Neural cell (in vitro differentiated cells): ENCODE results near the gene DNM1. TPM values are rescaled to one million over a fixed set of nuclear protein-coding genes. Genes with fewer than 3 reads are reported as not detected.

Source experiments
- H2AFZ ChIP-seq: fragments of 200-600, 300-800 bp; sonication (generic), shearing (Covaris generic); 2 replicates; pipeline ENCODE4 v1.6.0; 2014; ENCODE audit warnings: low read depth, mild to moderate bottlenecking, antibody characterized with exemption, low read length, moderate library complexity
- H3F3A ChIP-seq: fragments of 200-600 bp; shearing (Covaris generic); 2 replicates; pipeline ENCODE4 v1.6.1; 2016; ENCODE audit warnings: mild to moderate bottlenecking, moderate library complexity, mixed read lengths, antibody characterized with exemption, low read length; ENCODE audit not compliant: insufficient read depth, poor library complexity, severe bottlenecking
- H3K27ac ChIP-seq: fragments of 200-600, 300-800 bp; sonication (generic), shearing (Covaris generic); 2 replicates; pipeline ENCODE4 v1.5.1; 2014; ENCODE audit warnings: mild to moderate bottlenecking, low read length, moderate library complexity
- H3K27me3 ChIP-seq: fragments of 300-800, 200-600 bp; sonication (generic), shearing (Covaris generic); 2 replicates; pipeline ENCODE4 v1.6.0; 2014; ENCODE audit warnings: mild to moderate bottlenecking, low read depth, low read length, moderate library complexity; ENCODE audit not compliant: insufficient read depth
- H3K36me3 ChIP-seq: fragments of 300-800, 200-600 bp; sonication (generic), shearing (Covaris generic); 2 replicates; pipeline ENCODE4 v1.5.1; 2014; ENCODE audit warnings: mild to moderate bottlenecking, antibody characterized with exemption, low read length, moderate library complexity; ENCODE audit not compliant: insufficient read depth
- H3K4me2 ChIP-seq: fragments of 300-800, 200-600 bp; sonication (generic), shearing (Covaris generic); 2 replicates; pipeline ENCODE4 v1.6.0; 2014; ENCODE audit warnings: mild to moderate bottlenecking, low read length
- H3K4me3 ChIP-seq: fragments of 300-800, 200-600 bp; sonication (generic), shearing (Covaris generic); 2 replicates; pipeline ENCODE4 v1.5.1; 2014; ENCODE audit warnings: mild to moderate bottlenecking, low read length, moderate library complexity
- H3K79me2 ChIP-seq: fragments of 200-600 bp; shearing (Covaris generic); replicated peaks from 2 replicates; pipeline ENCODE4 v1.6.0; 2014; ENCODE audit warnings: mild to moderate bottlenecking, low read length, moderate library complexity; ENCODE audit not compliant: insufficient read depth
- H3K9ac ChIP-seq: fragments of 300-800, 200-600 bp; sonication (generic), shearing (Covaris generic); 2 replicates; pipeline ENCODE4 v1.6.1; 2016; ENCODE audit warnings: mild to moderate bottlenecking, low read length, mixed read lengths
- H3K9me2 ChIP-seq: fragments of 200-600 bp; shearing (Covaris generic); 2 replicates; pipeline ENCODE4 v1.6.1; 2016; ENCODE audit warnings: mild to moderate bottlenecking, low read length, mixed read lengths; ENCODE audit not compliant: insufficient read depth
- H3K9me3 ChIP-seq: fragments of 200-600, 300-800 bp; sonication (generic), shearing (Covaris generic); 2 replicates; pipeline ENCODE4 v1.6.1; 2016; ENCODE audit warnings: mild to moderate bottlenecking, mixed run types, low read length, moderate library complexity, mixed read lengths
- H4K20me1 ChIP-seq: fragments of 200-600 bp; shearing (Covaris generic); 2 replicates; pipeline ENCODE4 v1.6.1; 2016; ENCODE audit warnings: mild to moderate bottlenecking, mixed run types; ENCODE audit not compliant: insufficient read depth
- CTCF ChIP-seq: fragments of 450-650 bp; IDR thresholded peaks from 2 replicates; pipeline ENCODE4 v1.5.1; 2014; ENCODE audit warnings: antibody characterized with exemption, mild to moderate bottlenecking, moderate library complexity; ENCODE audit not compliant: poor library complexity, severe bottlenecking
- EP300 ChIP-seq: fragments of 450-650 bp; conservative IDR thresholded peaks from 2 replicates; pipeline ENCODE4 v1.6.1; 2014; ENCODE audit warnings: antibody characterized with exemption, mild to moderate bottlenecking, moderate library complexity; ENCODE audit not compliant: poor library complexity, severe bottlenecking
- EZH2 ChIP-seq: fragments of 200-600, 300-800 bp; shearing (Covaris generic), sonication (generic); IDR thresholded peaks from 2 replicates; pipeline ENCODE4 v1.6.1; 2014; ENCODE audit warnings: antibody characterized with exemption, low read length, borderline replicate concordance, mild to moderate bottlenecking; ENCODE audit not compliant: insufficient read depth, poor library complexity, severe bottlenecking
- MXI1 ChIP-seq: fragments of 450-650 bp; conservative IDR thresholded peaks from 2 replicates; pipeline ENCODE4 v1.6.1; 2014; ENCODE audit warnings: antibody characterized with exemption, mild to moderate bottlenecking; ENCODE audit not compliant: poor library complexity, severe bottlenecking
- POLR2AphosphoS5 ChIP-seq: IDR thresholded peaks from 2 replicates; pipeline ENCODE4 v1.6.1; 2012
- RAD21 ChIP-seq: fragments of 450-650 bp; conservative IDR thresholded peaks from 2 replicates; pipeline ENCODE4 v1.6.1; 2014; ENCODE audit warnings: antibody characterized with exemption, mild to moderate bottlenecking, moderate library complexity
- REST ChIP-seq: IDR thresholded peaks from 2 replicates; pipeline ENCODE4 v1.6.1; 2012; ENCODE audit warnings: borderline replicate concordance
- SMC3 ChIP-seq: fragments of 450-650 bp; conservative IDR thresholded peaks from 2 replicates; pipeline ENCODE4 v1.6.1; 2014; ENCODE audit warnings: antibody characterized with exemption, mild to moderate bottlenecking, moderate library complexity; ENCODE audit not compliant: poor library complexity
- TAF1 ChIP-seq: IDR thresholded peaks from 2 replicates; pipeline ENCODE4 v1.6.1; 2012; ENCODE audit warnings: low read depth
- polyA plus RNA-seq: library from polyadenylated mRNA; depleted of rRNA; stranded (reverse); fragments of >200 nt; gene quantifications from 2 replicates; pipeline ENCODE4 v1.2.3, GENCODE V29; 2014

DNM1 gene
- polyA plus RNA-seq, 1 donor from 2014 or later, result 104 TPM

GRCh38 chr9:128259156-128259555 is 56.0 kb downstream of the DNM1 start:
- Histone ChIP-seq H3K4me3 (no peak overlapping the region), H4K20me1 (no peaks in the 10 kb centered on the region), H3K9ac (no peak overlapping the region), H3F3A (no peaks in the 10 kb centered on the region), H3K4me2 (no peak overlapping the region), H3K27ac (no peak overlapping the region), H3K79me2 (no peaks in the 10 kb centered on the region), H2AFZ (no peak overlapping the region), H3K36me3 (no peaks in the 10 kb centered on the region), H3K9me2 (no peaks in the 10 kb centered on the region), H3K9me3 (no peaks in the 10 kb centered on the region), H3K27me3 (no peaks in the 10 kb centered on the region)
- TF ChIP-seq POLR2AphosphoS5, result no peak
- no peak for TF ChIP-seq CTCF
- no peak for TF ChIP-seq EP300
- TF ChIP-seq TAF1, result no peak
- no peak for TF ChIP-seq MXI1
- TF ChIP-seq SMC3, result no peak
- no peak for TF ChIP-seq RAD21
- TF ChIP-seq REST, result no peak
- TF ChIP-seq EZH2, result no peak

- H3K9me3 ChIP-seq, result no peaks in the 10 kb centered on the region
- H3K27ac ChIP-seq, result no peak overlapping the region
- H3K9me2 ChIP-seq, result no peaks in the 10 kb centered on the region
- H3F3A ChIP-seq, result no peaks in the 10 kb centered on the region
- no peaks in the 10 kb centered on the region for H3K27me3 ChIP-seq
- H4K20me1 ChIP-seq, result no peaks in the 10 kb centered on the region
- H3K4me3 ChIP-seq, result no peak overlapping the region
- no peak for TF ChIP-seq TAF1
- no peak for TF ChIP-seq POLR2AphosphoS5
- no peak for TF ChIP-seq CTCF
- no peak for TF ChIP-seq RAD21
- no peak for TF ChIP-seq EP300
- TF ChIP-seq SMC3, result no peak
- H2AFZ ChIP-seq, result no peak overlapping the region
- H3K9ac ChIP-seq, result no peak overlapping the region
- no peaks in the 10 kb centered on the region for H3K79me2 ChIP-seq
- no peak overlapping the region for H3K4me2 ChIP-seq
- H3K36me3 ChIP-seq, result no peaks in the 10 kb centered on the region
Measured at GRCh38 chr9:128260340-128260739, 57.2 kb downstream of the DNM1 start.
